HG03378 (cell line): ENCODE measurements around the gene DDX25.
"Not testable (repeated sequence)": the region's sequence is repeated elsewhere in the genome, so short reads cannot be mapped to it uniquely, and the experiment has no call there.

Experiments used
- ATAC-seq: cut with Tn5 transposase; IDR thresholded peaks from one replicate; pipeline ENCODE4 v1.9.1; 2021; ENCODE audit warnings: mild to moderate bottlenecking, moderate library complexity; ENCODE audit not compliant: unreplicated experiment

The DDX25 gene

GRCh38 chr11:125902927-125903710 lies 1.2 kb upstream of the DDX25 start, which contains the start of gene PUS3:
PUS3 (minus strand) TSS chr11:125903206; CDS start chr11:125896284, 6,922 bp downstream.
- peak; percentile 96 for ATAC-seq

- ATAC-seq, result no peak
Observed at GRCh38 chr11:125904678-125905077, 370 bp downstream of the DDX25 start.

GRCh38 chr11:125910226-125910849 lies 6.0 kb downstream of the DDX25 start:
- no peak for ATAC-seq

- ATAC-seq, result not testable (repeated sequence)
Observed at GRCh38 chr11:125914601-125915000, 10.3 kb downstream of the DDX25 start.

- ATAC-seq, result no peak
Observed at GRCh38 chr11:125916683-125917347, 12.5 kb downstream of the DDX25 start.

- ATAC-seq, result no peak
Observed at GRCh38 chr11:125918140-125918840, 14.0 kb downstream of the DDX25 start.

GRCh38 chr11:125921042-125921441 lies 16.7 kb downstream of the DDX25 start:
- no peak for ATAC-seq

GRCh38 chr11:125922156-125922555 lies 17.8 kb downstream of the DDX25 start:
- no peak for ATAC-seq

- no peak for ATAC-seq
Observed at GRCh38 chr11:125923012-125923579, 18.8 kb downstream of the DDX25 start.

GRCh38 chr11:125923633-125924032 lies 19.3 kb downstream of the DDX25 start:
- ATAC-seq, result no peak

- ATAC-seq, result no peak
Observed at GRCh38 chr11:125924384-125925007, 20.2 kb downstream of the DDX25 start.

GRCh38 chr11:125925247-125925740 lies 21.0 kb downstream of the DDX25 start:
- no peak for ATAC-seq

- ATAC-seq, result no peak
Observed at GRCh38 chr11:125925804-125926203, 21.5 kb downstream of the DDX25 start.

GRCh38 chr11:125926682-125927081 lies 22.4 kb downstream of the DDX25 start:
- no peak for ATAC-seq

GRCh38 chr11:125929445-125930075 lies 25.3 kb downstream of the DDX25 start:
- ATAC-seq, result no peak

- ATAC-seq, result no peak
Observed at GRCh38 chr11:125930076-125930450, 25.8 kb downstream of the DDX25 start.

GRCh38 chr11:125931116-125931515 lies 26.8 kb downstream of the DDX25 start:
- ATAC-seq, result no peak

- no peak for ATAC-seq
Observed at GRCh38 chr11:125931668-125932067, 27.4 kb downstream of the DDX25 start.

GRCh38 chr11:125932301-125932700 lies 28.0 kb downstream of the DDX25 start:
- no peak for ATAC-seq
